Measurements from ENCODE around the gene APOA5.

The APOA5 gene

GRCh38 chr11:116792144-116792868, 627 bp upstream of the APOA5 start:
- H3K27me3 ChIP-seq: peaks cover 0 to 3% of the 10 kb centered on the region in 2 donors
- no peaks in the 10 kb centered on the region for H3K36me3 ChIP-seq
- no peaks in the 10 kb centered on the region for H3K9me3 ChIP-seq
- H3K4me1 ChIP-seq: peaks cover 0 to 21% (median 11%) of the 10 kb centered on the region in 4 donors
- intact Hi-C loops (cut with DNase I; ENCODE audit: low total_unique reads): loop anchor here (5.0 kb wide), 2 partner anchors 45 to 315 kb away; partner anchors contain the start of gene APOA1
- no peak for DNase-seq
- H3K4me3 ChIP-seq: no peak overlapping the region
- H3K27ac ChIP-seq: no peak overlapping the region
- TF ChIP-seq, protein P1, sequence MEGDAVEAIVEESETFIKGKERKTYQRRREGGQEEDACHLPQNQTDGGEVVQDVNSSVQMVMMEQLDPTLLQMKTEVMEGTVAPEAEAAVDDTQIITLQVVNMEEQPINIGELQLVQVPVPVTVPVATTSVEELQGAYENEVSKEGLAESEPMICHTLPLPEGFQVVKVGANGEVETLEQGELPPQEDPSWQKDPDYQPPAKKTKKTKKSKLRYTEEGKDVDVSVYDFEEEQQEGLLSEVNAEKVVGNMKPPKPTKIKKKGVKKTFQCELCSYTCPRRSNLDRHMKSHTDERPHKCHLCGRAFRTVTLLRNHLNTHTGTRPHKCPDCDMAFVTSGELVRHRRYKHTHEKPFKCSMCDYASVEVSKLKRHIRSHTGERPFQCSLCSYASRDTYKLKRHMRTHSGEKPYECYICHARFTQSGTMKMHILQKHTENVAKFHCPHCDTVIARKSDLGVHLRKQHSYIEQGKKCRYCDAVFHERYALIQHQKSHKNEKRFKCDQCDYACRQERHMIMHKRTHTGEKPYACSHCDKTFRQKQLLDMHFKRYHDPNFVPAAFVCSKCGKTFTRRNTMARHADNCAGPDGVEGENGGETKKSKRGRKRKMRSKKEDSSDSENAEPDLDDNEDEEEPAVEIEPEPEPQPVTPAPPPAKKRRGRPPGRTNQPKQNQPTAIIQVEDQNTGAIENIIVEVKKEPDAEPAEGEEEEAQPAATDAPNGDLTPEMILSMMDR (IDR thresholded peaks at IDR 0.05): no peak

GRCh38 chr11:116791002-116791812, 472 bp downstream of the APOA5 start:
- H3K9me3 ChIP-seq: no peaks in the 10 kb centered on the region
- H3K27ac ChIP-seq: no peak overlapping the region
- H3K4me3 ChIP-seq: no peak overlapping the region
- peaks cover 0 to 32% (median 21%) of the 10 kb centered on the region in 4 donors for H3K4me1 ChIP-seq
- TF ChIP-seq, protein P1 (IDR thresholded peaks at IDR 0.05): peak; percentile 84 to 86
- H3K27me3 ChIP-seq: peaks cover 0 to 3% of the 10 kb centered on the region in 2 donors
- peaks cover under 1 to 5% (median 4%) of the 10 kb centered on the region in 3 donors for H3K36me3 ChIP-seq
- intact Hi-C loops (cut with DNase I; ENCODE audit: low total_unique reads): loop anchor here (5.0 kb wide), 2 partner anchors 46 to 316 kb away; partner anchors contain the start of gene APOA1
- DNase-seq: peak; percentile 64 to 84

GRCh38 chr11:116790167-116791001, 1.3 kb downstream of the APOA5 start:
- H3K27ac ChIP-seq: no peak overlapping the region
- H3K36me3 ChIP-seq: peaks cover 8 to 14% (median 12%) of the 10 kb centered on the region in 3 donors
- H3K4me1 ChIP-seq: peaks cover 0 to 35% (median 23%) of the 10 kb centered on the region in 4 donors
- no peak overlapping the region for H3K4me3 ChIP-seq
- no peaks in the 10 kb centered on the region for H3K9me3 ChIP-seq
- TF ChIP-seq, protein P1 (IDR thresholded peaks at IDR 0.05): no peak
- no peak for DNase-seq
- intact Hi-C loops (cut with DNase I; ENCODE audit: low total_unique reads): loop anchor here (5.0 kb wide), 2 partner anchors 47 to 317 kb away; partner anchors contain the start of gene APOA1
- H3K27me3 ChIP-seq: peaks cover 0 to 3% of the 10 kb centered on the region in 2 donors

- DNase-seq: no peak
- TF ChIP-seq, protein P1 (IDR thresholded peaks at IDR 0.05): no peak
- Histone ChIP-seq H3K9me3 (no peaks in the 10 kb centered on the region), H3K27ac (no peak overlapping the region), H3K4me3 (no peak overlapping the region), H3K36me3 (peaks cover 22 to 28% (median 26%) of the 10 kb centered on the region in 3 donors), H3K27me3 (peaks cover 0 to 3% of the 10 kb centered on the region in 2 donors), H3K4me1 (peaks cover 0 to 35% (median 23%) of the 10 kb centered on the region in 4 donors)
- intact Hi-C loops (cut with DNase I; ENCODE audit: low total_unique reads): loop anchor here (10.0 kb wide), 1 partner anchor 446 kb away; the partner anchor contains the start of genes PCSK7 and RNF214
Measured at GRCh38 chr11:116788975-116789374, 2.7 kb downstream of the APOA5 start.

- Histone ChIP-seq H3K9me3 (no peaks in the 10 kb centered on the region), H3K4me3 (peak overlapping the region; percentile 98 to 100), H3K4me1 (peaks cover 0 to 35% (median 23%) of the 10 kb centered on the region in 4 donors), H3K27me3 (peaks cover 0 to 3% of the 10 kb centered on the region in 2 donors), H3K27ac (peak overlapping the region; percentile 86 to 88), H3K36me3 (peaks cover 27 to 32% (median 30%) of the 10 kb centered on the region in 3 donors)
- TF ChIP-seq, protein P1 (IDR thresholded peaks at IDR 0.05): no peak
- no peak for DNase-seq
- intact Hi-C loops (cut with DNase I; ENCODE audit: low total_unique reads): loop anchor here (10.0 kb wide), 1 partner anchor 446 kb away; the partner anchor contains the start of genes PCSK7 and RNF214
Measured at GRCh38 chr11:116788534-116788933, 3.1 kb downstream of the APOA5 start.

Data from tibial artery (tissue), 4 donors.